Loucy (cell line): ENCODE data around the gene ADGRG7.

Experiments
- H2AFZ ChIP-seq: fragments of 200-600 bp; sonication (generic); 2 replicates; pipeline ENCODE4 v1.6.0; 2016; ENCODE audit warnings: antibody characterized with exemption, mild to moderate bottlenecking, low read length, moderate library complexity
- H3F3A ChIP-seq: fragments of 200-600 bp; 2 replicates; pipeline ENCODE4 v1.6.0; 2016; ENCODE audit warnings: antibody characterized with exemption, low read depth, mild to moderate bottlenecking
- H3K27me3 ChIP-seq: fragments of 200-600 bp; sonication (generic); 2 replicates; pipeline ENCODE4 v1.6.1; 2014; ENCODE audit warnings: low read length, mild to moderate bottlenecking; ENCODE audit not compliant: insufficient read depth, poor library complexity, severe bottlenecking
- H3K36me3 ChIP-seq: fragments of 200-600 bp; sonication (generic); 2 replicates; pipeline ENCODE4 v1.6.1; 2016; ENCODE audit warnings: low read length; ENCODE audit not compliant: insufficient read depth
- H3K4me1 ChIP-seq: fragments of 200-600 bp; sonication (generic); 2 replicates; pipeline ENCODE4 v1.5.1; 2014; ENCODE audit warnings: low read length, mild to moderate bottlenecking; ENCODE audit not compliant: insufficient read depth, poor library complexity, severe bottlenecking
- H3K4me2 ChIP-seq: fragments of 200-600 bp; sonication (generic); 2 replicates; pipeline ENCODE4 v1.6.0; 2014; ENCODE audit warnings: antibody characterized with exemption, low read length, low read depth, mild to moderate bottlenecking; ENCODE audit not compliant: poor library complexity, severe bottlenecking
- H3K4me3 ChIP-seq: fragments of 200-600 bp; sonication (generic); 2 replicates; pipeline ENCODE4 v1.5.1; 2014; ENCODE audit warnings: low read length, mild to moderate bottlenecking, mixed read lengths; ENCODE audit not compliant: poor library complexity, severe bottlenecking
- H3K79me2 ChIP-seq: fragments of 200-600 bp; sonication (generic); 2 replicates; pipeline ENCODE4 v1.6.1; 2014; ENCODE audit warnings: low read length; ENCODE audit not compliant: insufficient read depth
- H3K9ac ChIP-seq: fragments of 200-600 bp; sonication (generic); 2 replicates; pipeline ENCODE4 v1.6.0; 2014; ENCODE audit warnings: mild to moderate bottlenecking, low read depth, low read length, moderate library complexity; ENCODE audit not compliant: poor library complexity, severe bottlenecking
- H3K9me2 ChIP-seq: fragments of 200-600 bp; sonication (generic); replicated peaks from 2 replicates; pipeline ENCODE4 v1.6.1; 2016; ENCODE audit warnings: low read depth, low read length, mixed read lengths
- H3K9me3 ChIP-seq: fragments of 200-600 bp; sonication (generic); 2 replicates; pipeline ENCODE4 v1.6.1; 2014; ENCODE audit warnings: mild to moderate bottlenecking, antibody characterized with exemption, low read length, low read depth; ENCODE audit not compliant: insufficient read depth
- H4K20me1 ChIP-seq: fragments of 200-600 bp; sonication (generic); 2 replicates; pipeline ENCODE4 v1.6.0; 2014; ENCODE audit warnings: antibody characterized with exemption, low read length, mild to moderate bottlenecking; ENCODE audit not compliant: insufficient read depth, poor library complexity, severe bottlenecking
- CTCF ChIP-seq: fragments of 200-600 bp; sonication (generic); conservative IDR thresholded peaks from 2 replicates; pipeline ENCODE4 v1.5.1; 2014; ENCODE audit warnings: mild to moderate bottlenecking, antibody characterized with exemption, low read length
- EZH2phosphoT487 ChIP-seq: fragments of 200-600 bp; IDR thresholded peaks from 2 replicates; pipeline ENCODE4 v1.6.1; 2018; ENCODE audit warnings: antibody characterized with exemption, mild to moderate bottlenecking, moderate library complexity, borderline replicate concordance

The ADGRG7 gene

GRCh38 chr3:100615684-100616083 is 6.3 kb downstream of the ADGRG7 start:
- Histone ChIP-seq H3K9me3 (no peaks in the 10 kb centered on the region), H2AFZ (no peak overlapping the region), H3K9ac (no peak overlapping the region), H3K4me3 (no peak overlapping the region), H3K4me1 (no peaks in the 10 kb centered on the region), H3K4me2 (no peak overlapping the region), H4K20me1 (no peaks in the 10 kb centered on the region), H3K9me2 (no peaks in the 10 kb centered on the region), H3F3A (no peaks in the 10 kb centered on the region), H3K36me3 (no peaks in the 10 kb centered on the region), H3K79me2 (no peaks in the 10 kb centered on the region), H3K27me3 (no peaks in the 10 kb centered on the region)
- TF ChIP-seq EZH2phosphoT487, result no peak
- TF ChIP-seq CTCF, result no peak

- Histone ChIP-seq H3K9me2 (no peaks in the 10 kb centered on the region), H2AFZ (no peak overlapping the region), H3K9ac (no peak overlapping the region), H3F3A (no peaks in the 10 kb centered on the region), H3K4me1 (no peaks in the 10 kb centered on the region), H3K9me3 (no peaks in the 10 kb centered on the region), H4K20me1 (no peaks in the 10 kb centered on the region), H3K4me2 (no peak overlapping the region), H3K27me3 (no peaks in the 10 kb centered on the region), H3K36me3 (no peaks in the 10 kb centered on the region), H3K79me2 (no peaks in the 10 kb centered on the region), H3K4me3 (no peak overlapping the region)
- no peak for TF ChIP-seq EZH2phosphoT487
- TF ChIP-seq CTCF, result no peak
Measured at GRCh38 chr3:100621251-100621650, 11.8 kb downstream of the ADGRG7 start.

- Histone ChIP-seq H3K27me3 (no peaks in the 10 kb centered on the region), H3K4me3 (no peak overlapping the region), H4K20me1 (no peaks in the 10 kb centered on the region), H3K79me2 (no peaks in the 10 kb centered on the region), H3K9me3 (no peaks in the 10 kb centered on the region), H3K36me3 (no peaks in the 10 kb centered on the region), H3F3A (no peaks in the 10 kb centered on the region), H2AFZ (no peak overlapping the region), H3K4me2 (no peak overlapping the region), H3K4me1 (peaks cover 15% of the 10 kb centered on the region), H3K9me2 (no peaks in the 10 kb centered on the region), H3K9ac (no peak overlapping the region)
- TF ChIP-seq CTCF, result no peak
- TF ChIP-seq EZH2phosphoT487, result no peak
Measured at GRCh38 chr3:100627491-100627890, 18.1 kb downstream of the ADGRG7 start.
